GM12891 (cell line): ENCODE measurements around the gene CLSTN3.
"Not testable (repeated sequence)": the region's sequence is repeated elsewhere in the genome, so short reads cannot be mapped to it uniquely, and the experiment has no call there.

ENCODE experiments used
- DNase-seq: peaks from one replicate; pipeline ENCODE4 v3.0.0; 2011; ENCODE audit warnings: low spot score; ENCODE audit not compliant: insufficient read length
- FAIRE-seq: peaks from 2 replicates; lab custom pipeline; 2011; peaks lifted over from hg19 to GRCh38; lab: Jason Lieb, UNC
- PAX5 ChIP-seq: IDR thresholded peaks from 2 replicates; pipeline ENCODE4 v1.6.1; 2011; ENCODE audit warnings: low read length, moderate library complexity, mild to moderate bottlenecking; ENCODE audit not compliant: insufficient read depth, severe bottlenecking
- POLR2A ChIP-seq: IDR thresholded peaks from 2 replicates; pipeline ENCODE4 v1.6.1; 2011; ENCODE audit warnings: low read depth, low read length, control low read depth
- POLR2AphosphoS5 ChIP-seq: IDR thresholded peaks from 2 replicates; pipeline ENCODE4 v1.6.1; 2011; ENCODE audit warnings: low read depth, low read length, control low read depth
- POU2F2 ChIP-seq: IDR thresholded peaks from 2 replicates; pipeline ENCODE4 v1.6.1; 2011; ENCODE audit warnings: low read depth, mild to moderate bottlenecking, control low read depth, low read length, moderate library complexity
- SPI1 ChIP-seq: IDR thresholded peaks from 2 replicates; pipeline ENCODE4 v1.6.1; 2011; ENCODE audit warnings: low read depth, low read length, control low read depth
- TAF1 ChIP-seq: IDR thresholded peaks from 2 replicates; pipeline ENCODE4 v1.6.1; 2011; ENCODE audit warnings: low read depth, low read length, control low read depth

Gene CLSTN3

GRCh38 chr12:7102582-7102981, 27.6 kb upstream of the CLSTN3 start:
- TF ChIP-seq SPI1 (no peak), POU2F2 (no peak)
- DNase-seq (no peak), FAIRE-seq (no peak)

GRCh38 chr12:7103837-7104584, 26.2 kb upstream of the CLSTN3 start:
- TF ChIP-seq POU2F2 (no peak), POLR2A (no peak)
- FAIRE-seq (no peak), DNase-seq (no peak)

DNA sequence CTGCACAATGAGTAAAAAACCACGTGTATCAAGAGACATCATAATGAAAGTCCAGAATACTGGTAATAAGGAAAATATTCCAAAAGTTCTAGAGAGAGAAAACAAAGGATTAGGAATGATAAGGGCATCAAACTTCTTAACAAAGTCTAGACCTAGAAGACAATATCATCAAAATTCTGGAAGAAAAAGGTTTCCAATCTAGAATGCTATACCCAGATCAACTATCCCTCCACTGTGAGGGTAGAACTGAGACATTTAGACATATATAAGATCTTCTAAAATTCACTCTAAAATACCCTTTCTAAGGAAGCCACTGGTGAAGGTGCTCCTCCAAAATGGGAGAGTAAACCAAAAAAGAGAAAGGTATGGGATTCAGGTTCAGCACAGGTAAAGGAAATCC, 24.1 kb upstream of the CLSTN3 start:
- FAIRE-seq: no peak
- TF ChIP-seq POU2F2 (no peak), PAX5 (no peak), POLR2A (no peak), TAF1 (no peak), POLR2AphosphoS5 (no peak), SPI1 (no peak)
- DNase-seq: no peak

DNA sequence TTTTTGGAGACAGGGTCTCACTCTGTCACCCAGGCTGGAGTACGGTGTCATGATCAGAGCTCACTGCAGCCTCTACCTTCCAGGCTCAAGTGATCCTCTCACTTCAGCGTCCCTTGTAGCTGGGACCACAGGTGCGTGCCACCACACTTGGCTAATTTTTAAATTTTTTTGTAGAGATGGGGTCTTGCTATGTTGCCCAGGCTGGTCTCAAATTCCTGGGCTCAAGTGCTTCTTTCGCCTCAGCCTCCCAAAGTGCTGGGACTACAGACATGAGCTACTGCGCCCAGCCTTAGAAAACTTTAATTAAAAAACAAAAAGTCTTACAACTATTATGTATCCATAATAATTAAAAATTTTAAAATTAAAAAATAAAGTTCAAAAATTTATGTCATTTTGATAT, 23.0 kb upstream of the CLSTN3 start:
- not testable (repeated sequence) for DNase-seq, FAIRE-seq

GRCh38 chr12:7107636-7108002, 22.6 kb upstream of the CLSTN3 start:
- TF ChIP-seq SPI1 (no peak), TAF1 (no peak), POU2F2 (no peak), POLR2AphosphoS5 (no peak), POLR2A (no peak), PAX5 (no peak)
- DNase-seq: no peak
- FAIRE-seq: peak; percentile 62

GRCh38 chr12:7108003-7108795, 22.0 kb upstream of the CLSTN3 start:
- peak; percentile 98 for FAIRE-seq
- no peak for TF ChIP-seq PAX5
- peak; percentile 98 for TF ChIP-seq POLR2A
- peak; percentile 77 for TF ChIP-seq POU2F2
- TF ChIP-seq TAF1: peak; percentile 68; the same call in 1 of the 2 replicates
- TF ChIP-seq POLR2AphosphoS5: peak; percentile 96
- peak; percentile 74 for TF ChIP-seq SPI1
- DNase-seq: peak; percentile 79

DNA sequence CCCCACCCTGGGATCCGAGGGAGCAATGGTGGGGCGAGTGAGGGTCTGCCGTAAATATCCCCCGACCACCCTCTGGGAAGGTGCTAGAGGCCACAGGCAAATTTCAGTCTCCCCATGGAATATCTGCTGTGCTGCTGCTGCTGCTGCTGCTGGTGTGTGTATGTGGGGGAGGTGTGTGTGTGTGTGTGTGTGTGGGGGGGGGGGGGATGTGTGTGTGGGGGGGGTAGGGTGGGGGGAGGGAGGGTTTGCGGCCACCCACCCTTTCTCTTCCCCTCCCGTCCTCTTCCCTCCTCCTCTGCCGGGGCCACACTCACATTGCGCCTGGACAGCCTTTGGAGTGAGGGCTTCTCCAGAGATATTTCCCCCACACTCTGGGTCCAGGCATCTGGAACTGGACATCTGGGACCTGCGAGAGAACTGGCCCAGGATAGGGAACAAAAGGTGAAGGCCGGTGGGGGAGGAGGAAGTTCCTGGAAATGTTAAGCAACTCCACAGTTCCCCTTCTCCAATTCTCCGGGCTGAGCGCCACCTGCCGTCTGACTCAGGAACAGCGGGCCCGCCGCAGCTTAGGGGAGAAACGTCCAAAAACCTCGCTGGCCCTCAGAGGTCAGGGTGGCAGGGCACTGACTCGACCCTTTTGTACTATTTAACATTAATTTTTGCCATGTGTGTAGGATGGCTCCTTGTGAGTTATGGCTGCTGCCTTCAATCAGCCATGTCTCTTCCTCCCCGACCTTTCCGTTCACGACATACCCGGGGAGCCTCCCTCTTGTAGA, 21.2 kb upstream of the CLSTN3 start, which contains the start of gene C1RL:
TSS of gene C1RL (minus strand) at position 419 of the 776 bp plus-strand sequence. CDS start at position 385, 34 bp downstream.
- TF ChIP-seq SPI1: peak; percentile 76
- TF ChIP-seq TAF1: no peak
- no peak for DNase-seq
- peak; percentile 79 for FAIRE-seq

DNA sequence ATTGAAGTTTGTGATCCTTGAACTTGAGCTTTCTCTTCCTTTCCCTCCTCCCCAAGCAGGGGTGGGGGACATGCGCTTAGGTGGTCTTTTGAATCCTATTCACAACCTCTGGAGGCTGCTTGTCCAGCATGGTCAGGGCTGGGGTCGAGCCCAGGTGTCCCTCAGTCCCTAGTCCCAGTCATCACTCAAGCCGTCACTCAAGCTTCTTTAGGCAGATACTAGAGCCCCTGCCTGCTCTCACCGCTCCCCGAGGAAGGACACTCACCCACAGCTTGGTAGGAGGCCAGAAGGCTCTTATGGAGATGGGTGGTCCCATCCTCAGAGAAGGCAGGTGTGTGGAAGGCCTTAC, 20.6 kb upstream of the CLSTN3 start:
- FAIRE-seq (no peak), DNase-seq (no peak)
- TF ChIP-seq POLR2AphosphoS5 (no peak), SPI1 (no peak), POLR2A (no peak), POU2F2 (no peak)

GRCh38 chr12:7110661-7111060, 19.5 kb upstream of the CLSTN3 start:
- FAIRE-seq (no peak), DNase-seq (no peak)
- TF ChIP-seq PAX5 (no peak), POU2F2 (no peak), POLR2A (no peak), POLR2AphosphoS5 (no peak), TAF1 (no peak)

DNA sequence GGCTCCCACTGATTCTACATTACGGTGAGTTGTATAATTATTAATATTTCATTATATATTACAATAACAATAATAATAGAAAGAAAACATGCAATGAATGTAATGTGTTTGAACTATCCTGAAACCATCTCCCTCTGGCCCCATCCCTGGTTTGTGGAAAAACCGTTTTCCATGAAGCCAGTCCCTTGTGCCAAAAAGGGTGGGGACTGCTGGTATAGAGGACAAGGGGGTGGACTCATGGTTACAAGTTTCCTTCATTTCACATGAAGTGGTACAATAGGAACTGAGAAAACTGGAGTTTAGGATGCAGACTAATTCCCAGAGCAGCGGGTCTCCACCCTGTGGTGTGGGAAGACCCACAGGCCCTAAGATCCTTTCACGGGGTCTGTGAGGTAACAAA, 18.1 kb upstream of the CLSTN3 start:
- no peak for TF ChIP-seq POLR2AphosphoS5
- no peak for TF ChIP-seq POLR2A
- TF ChIP-seq PAX5: no peak
- no peak for TF ChIP-seq POU2F2
- TF ChIP-seq TAF1: no peak
- TF ChIP-seq SPI1: no peak
- peak; percentile 9 for FAIRE-seq
- DNase-seq: no peak
